Small intestine (tissue), 7 donors: Measurements from ENCODE around the gene PDGFD. TPM values are rescaled to one million over a fixed set of nuclear protein-coding genes. Genes with fewer than 3 reads are reported as not detected.

Experiments
- DNase-seq, 2 donors: peaks; one replicate each; pipeline versions ENCODE4 v3.0.0 to v3.0.0-alpha.2; 2013
- FAIRE-seq: peaks from 2 replicates; lab custom pipeline; 2012; peaks lifted over from hg19 to GRCh38; lab: Jason Lieb, UNC
- H3K27ac ChIP-seq, 3 donors: one replicate each; pipeline ENCODE4 v1.5.1; 2013; ENCODE audit warnings: low read length in 2 of 3, mild to moderate bottlenecking in 2 of 3, control low read depth in 1 of 3, inconsistent platforms in 1 of 3, low read depth in 1 of 3, moderate library complexity in 1 of 3
- H3K27me3 ChIP-seq, 3 donors: one replicate each; pipeline ENCODE4 v1.6.1; 2013; ENCODE audit warnings: low read length in 3 of 3, inconsistent platforms in 1 of 3; ENCODE audit not compliant: control insufficient read depth in 3 of 3, insufficient read depth in 3 of 3
- H3K36me3 ChIP-seq, 3 donors: one replicate each; pipeline ENCODE4 v1.6.1; 2013; ENCODE audit warnings: low read length in 3 of 3, inconsistent platforms in 1 of 3, low read depth in 1 of 3, mild to moderate bottlenecking in 1 of 3, moderate library complexity in 1 of 3; ENCODE audit not compliant: control insufficient read depth in 3 of 3, insufficient read depth in 2 of 3
- H3K4me1 ChIP-seq, 3 donors: one replicate each; pipeline ENCODE4 v1.6.1; 2013; ENCODE audit warnings: low read length in 2 of 3, inconsistent platforms in 1 of 3, low read depth in 1 of 3, mild to moderate bottlenecking in 1 of 3, moderate library complexity in 1 of 3; ENCODE audit not compliant: control insufficient read depth in 3 of 3, insufficient read depth in 2 of 3
- H3K4me3 ChIP-seq, 3 donors: one replicate each; pipeline ENCODE4 v1.5.1; 2013; ENCODE audit warnings: low read length in 3 of 3, control low read depth in 1 of 3, inconsistent platforms in 1 of 3, low read depth in 1 of 3, mild to moderate bottlenecking in 1 of 3, moderate library complexity in 1 of 3
- H3K9me3 ChIP-seq, 2 donors: one replicate each; pipeline ENCODE4 v1.6.1; 2013; ENCODE audit warnings: low read depth in 1 of 2, low read length in 1 of 2; ENCODE audit not compliant: control insufficient read depth in 2 of 2, insufficient read depth in 1 of 2
- WGBS, 3 donors: extraction: QIAGEN DNeasy Blood & Tissue Kit; methylation state at CpG; one replicate each; pipeline ENCODE4 v1.1.7; 2013; 5-methylcytosine and 5-hydroxymethylcytosine counted together
- polyA plus RNA-seq, 4 donors: library from polyadenylated mRNA; stranded (reverse) in 3 of 4; unstranded in 1 of 4; fragments of 200-250 nt in 3 of 4; fragments of 120-200 nt in 1 of 4; gene quantifications; one replicate each; pipeline versions ENCODE4 v1.2.1 to v1.2.3, GENCODE V29; 2013
- donor health status: healthy with polysubstance abuse.
- donor health status: control.
- donor health status: control.
- donor health status: Bipolar disorder and iron deficiency.
- donor health status: healthy.

Gene PDGFD
- polyA plus RNA-seq, 4 donors = 0.81 to 20.0 (median 3.5) TPM; not detected in 1

GRCh38 chr11:103872748-103873147 is 291.2 kb downstream of the PDGFD start:
- no peaks in the 10 kb centered on the region for H3K36me3 ChIP-seq
- H3K27me3 ChIP-seq = no peaks in the 10 kb centered on the region
- FAIRE-seq = no peak
- no peak overlapping the region for H3K4me3 ChIP-seq
- DNase-seq = no peak
- H3K4me1 ChIP-seq = no peaks in the 10 kb centered on the region
- H3K9me3 ChIP-seq = no peaks in the 10 kb centered on the region
- H3K27ac ChIP-seq = no peak overlapping the region
- 78 to 87% (median 85%) methylated on average over 3 of the region's 3 CpGs for WGBS, 3 donors

GRCh38 chr11:103871923-103872551 is 291.9 kb downstream of the PDGFD start:
- no peaks in the 10 kb centered on the region for H3K36me3 ChIP-seq
- FAIRE-seq = no peak

GRCh38 chr11:103870821-103871309 is 293.1 kb downstream of the PDGFD start:
- no peak for FAIRE-seq
- Histone ChIP-seq H3K36me3 (no peaks in the 10 kb centered on the region), H3K4me1 (no peaks in the 10 kb centered on the region), H3K4me3 (no peak overlapping the region), H3K27me3 (no peaks in the 10 kb centered on the region), H3K27ac (no peak overlapping the region), H3K9me3 (no peaks in the 10 kb centered on the region)
- DNase-seq = no peak
- 80 to 90% (median 90%) methylated on average over 7 of the region's 7 CpGs for whole genome bisulfite sequencing, 3 donors

More at GRCh38 chr11:103871923-103872551, 291.9 kb downstream of the PDGFD start:
- Histone ChIP-seq H3K27ac (no peak overlapping the region), H3K9me3 (no peaks in the 10 kb centered on the region), H3K4me1 (no peaks in the 10 kb centered on the region), H3K4me3 (no peak overlapping the region), H3K27me3 (no peaks in the 10 kb centered on the region)
- DNase-seq = no peak
- WGBS, 3 donors = 46 to 66% (median 51%) methylated on average over 6 of the region's 6 CpGs

- Histone ChIP-seq H3K27ac (no peak overlapping the region), H3K9me3 (no peaks in the 10 kb centered on the region), H3K36me3 (no peaks in the 10 kb centered on the region), H3K4me1 (no peaks in the 10 kb centered on the region), H3K27me3 (no peaks in the 10 kb centered on the region), H3K4me3 (no peak overlapping the region)
- DNase-seq (no peak), FAIRE-seq (no peak)
- 87 to 95% (median 89%) methylated on average over 4 of the region's 4 CpGs for WGBS, 3 donors
These were observed 296.5 kb downstream of the PDGFD start for GRCh38 chr11:103867481-103867880.

- DNase-seq (no peak), FAIRE-seq (no peak)
- H3K4me3 ChIP-seq = no peak overlapping the region
- H3K27me3 ChIP-seq = no peaks in the 10 kb centered on the region
- WGBS, 3 donors = 85 to 91% (median 90%) methylated on average over 3 of the region's 3 CpGs
- H3K9me3 ChIP-seq = no peaks in the 10 kb centered on the region
- no peak overlapping the region for H3K27ac ChIP-seq
- H3K36me3 ChIP-seq = no peaks in the 10 kb centered on the region
- H3K4me1 ChIP-seq = no peaks in the 10 kb centered on the region
These were observed 300.4 kb downstream of the PDGFD start for GRCh38 chr11:103863497-103863896.

GRCh38 chr11:103862802-103863174 is 301.2 kb downstream of the PDGFD start:
- FAIRE-seq = no peak

GRCh38 chr11:103862094-103862801 is 301.7 kb downstream of the PDGFD start:
- FAIRE-seq (no peak), DNase-seq (no peak)
- Histone ChIP-seq H3K27me3 (no peaks in the 10 kb centered on the region), H3K27ac (no peak overlapping the region), H3K36me3 (no peaks in the 10 kb centered on the region), H3K9me3 (no peaks in the 10 kb centered on the region), H3K4me1 (no peaks in the 10 kb centered on the region), H3K4me3 (no peak overlapping the region)
- WGBS, 3 donors = 63 to 70% (median 65%) methylated on average over 9 of the region's 9 CpGs

More at GRCh38 chr11:103862802-103863174, 301.2 kb downstream of the PDGFD start:
- no peaks in the 10 kb centered on the region for H3K9me3 ChIP-seq
- no peaks in the 10 kb centered on the region for H3K4me1 ChIP-seq
- no peak for DNase-seq
- no peaks in the 10 kb centered on the region for H3K27me3 ChIP-seq
- H3K27ac ChIP-seq = no peak overlapping the region
- no peaks in the 10 kb centered on the region for H3K36me3 ChIP-seq
- H3K4me3 ChIP-seq = no peak overlapping the region
- WGBS, 3 donors = 87 to 91% (median 89%) methylated on average over 3 of the region's 3 CpGs
